ENCODE data around the gene SFXN2. TPM values are rescaled to one million over a fixed set of nuclear protein-coding genes. Genes with fewer than 3 reads are reported as not detected.
"Not testable (repeated sequence)": the region's sequence is repeated elsewhere in the genome, so short reads cannot be mapped to it uniquely, and the experiment has no call there.

Gene SFXN2
- total RNA-seq, 1 donor from 2014 or later, result 9.4 TPM

GRCh38 chr10:102720337-102720736 lies 5.9 kb downstream of the SFXN2 start:
- DNase-seq (ENCODE audit: low spot score), result no peak

GRCh38 chr10:102720775-102721301 lies 6.4 kb downstream of the SFXN2 start:
- no peak for DNase-seq (ENCODE audit: low spot score)

GRCh38 chr10:102721954-102722353 lies 7.5 kb downstream of the SFXN2 start:
- no peak for DNase-seq (ENCODE audit: low spot score)

GRCh38 chr10:102723989-102724388 lies 9.6 kb downstream of the SFXN2 start:
- DNase-seq (ENCODE audit: low spot score), result no peak

GRCh38 chr10:102726274-102726673 lies 11.8 kb downstream of the SFXN2 start:
- no peak for DNase-seq (ENCODE audit: low spot score)

- no peak for DNase-seq (ENCODE audit: low spot score)
These were observed 12.8 kb downstream of the SFXN2 start for GRCh38 chr10:102727037-102727818.

- peak; percentile 71 for DNase-seq (ENCODE audit: low spot score)
These were observed 14.9 kb downstream of the SFXN2 start for GRCh38 chr10:102729029-102730026.

- DNase-seq (ENCODE audit: low spot score), result no peak
These were observed 16.9 kb downstream of the SFXN2 start for GRCh38 chr10:102731222-102731800.

- DNase-seq (ENCODE audit: low spot score), result no peak
These were observed 18.2 kb downstream of the SFXN2 start for GRCh38 chr10:102732661-102733060.

- DNase-seq (ENCODE audit: low spot score), result no peak
These were observed 20.7 kb downstream of the SFXN2 start for GRCh38 chr10:102735065-102735562.

GRCh38 chr10:102738692-102739121 lies 24.3 kb downstream of the SFXN2 start:
- no peak for DNase-seq (ENCODE audit: low spot score)

- no peak for DNase-seq (ENCODE audit: low spot score)
These were observed 25.8 kb downstream of the SFXN2 start for GRCh38 chr10:102740229-102740628.

GRCh38 chr10:102741726-102742237 lies 27.3 kb downstream of the SFXN2 start:
- no peak for DNase-seq (ENCODE audit: low spot score)

GRCh38 chr10:102742313-102742712 lies 27.9 kb downstream of the SFXN2 start:
- not testable (repeated sequence) for DNase-seq (ENCODE audit: low spot score)

- DNase-seq (ENCODE audit: low spot score), result no peak
These were observed 28.7 kb downstream of the SFXN2 start for GRCh38 chr10:102743078-102743587.

GRCh38 chr10:102743588-102744373 lies 29.3 kb downstream of the SFXN2 start, which contains the start of gene WBP1L:
Gene WBP1L, plus strand, starts transcription at chr10:102743948. Its CDS starts 106 bp downstream, at chr10:102744054.
- peak; percentile 100 for DNase-seq (ENCODE audit: low spot score)

- DNase-seq (ENCODE audit: low spot score), result no peak
These were observed 30.1 kb downstream of the SFXN2 start for GRCh38 chr10:102744374-102745051.

GRCh38 chr10:102745157-102745556 lies 30.7 kb downstream of the SFXN2 start:
- DNase-seq (ENCODE audit: low spot score), result no peak

- no peak for DNase-seq (ENCODE audit: low spot score)
These were observed 38.0 kb downstream of the SFXN2 start for GRCh38 chr10:102752266-102752930.
